ENCODE results near the gene HCFC1R1.

Gene HCFC1R1

DNA sequence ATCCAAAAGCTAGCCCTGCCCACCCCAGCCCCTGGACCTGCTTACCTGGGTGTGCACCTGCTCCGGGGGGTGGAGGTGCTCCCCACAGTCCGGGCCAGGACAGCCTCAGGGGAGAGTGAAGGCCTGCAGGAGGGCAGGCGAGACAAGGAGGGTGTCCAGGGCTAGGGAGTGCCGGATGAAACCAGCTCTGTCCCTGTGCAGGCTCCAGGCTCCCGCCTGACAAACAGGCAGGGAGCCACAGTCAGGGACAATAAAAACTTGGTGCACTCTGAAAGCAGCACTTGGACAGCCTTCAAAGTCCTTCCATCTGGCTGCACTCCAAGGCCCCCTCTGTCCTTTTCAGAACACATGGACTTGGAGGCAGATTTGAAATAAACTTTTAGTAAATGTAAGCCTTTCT is 50.6 kb downstream of the HCFC1R1 start:
- DNase-seq = no peak

Data from NCI-H2081 (cell line).